KMS-11 (cell line): Measurements from ENCODE around the gene MNAT1.

Experiments used
- H2AFZ ChIP-seq: fragments of 200-600 bp; sonication (generic); 2 replicates; pipeline ENCODE4 v1.6.1; 2016; ENCODE audit warnings: antibody characterized with exemption, mixed run types, low read depth
- H3K27ac ChIP-seq: fragments of 200-600 bp; sonication (generic); 2 replicates; pipeline ENCODE4 v1.6.1; 2016; ENCODE audit warnings: mild to moderate bottlenecking, mixed run types
- H3K27me3 ChIP-seq: fragments of 200-600 bp; sonication (generic); 2 replicates; pipeline ENCODE4 v1.6.1; 2017; ENCODE audit warnings: mild to moderate bottlenecking, low read depth, mixed run types, moderate library complexity; ENCODE audit not compliant: insufficient read depth
- H3K36me3 ChIP-seq: fragments of 200-600 bp; sonication (generic); 2 replicates; pipeline ENCODE4 v1.6.1; 2017; ENCODE audit warnings: mild to moderate bottlenecking, mixed run types; ENCODE audit not compliant: insufficient read depth
- H3K4me1 ChIP-seq: fragments of 200-600 bp; sonication (generic); 2 replicates; pipeline ENCODE4 v1.6.1; 2016; ENCODE audit warnings: mild to moderate bottlenecking, low read depth, mixed run types; ENCODE audit not compliant: poor library complexity, severe bottlenecking
- H3K4me2 ChIP-seq: fragments of 200-600 bp; sonication (generic); 2 replicates; pipeline ENCODE4 v1.7.0; 2016; ENCODE audit warnings: mild to moderate bottlenecking, mixed run types
- H3K4me3 ChIP-seq: fragments of 200-600 bp; sonication (generic); IDR thresholded peaks from 2 replicates; pipeline ENCODE4 v1.6.1; 2017; ENCODE audit warnings: low read depth, low read length, mixed read lengths; ENCODE audit not compliant: insufficient read depth
- H3K79me2 ChIP-seq: fragments of 200-600 bp; sonication (generic); 2 replicates; pipeline ENCODE4 v1.6.1; 2016; ENCODE audit warnings: low read depth, mixed run types; ENCODE audit not compliant: insufficient read depth
- H3K9ac ChIP-seq: fragments of 200-600 bp; sonication (generic); 2 replicates; pipeline ENCODE4 v1.6.1; 2016; ENCODE audit warnings: mild to moderate bottlenecking, mixed run types
- H4K20me1 ChIP-seq: fragments of 200-600 bp; sonication (generic); 2 replicates; pipeline ENCODE4 v1.6.1; 2016; ENCODE audit warnings: mild to moderate bottlenecking, mixed run types; ENCODE audit not compliant: insufficient read depth
- CTCF ChIP-seq: fragments of 200-600 bp; sonication (generic); conservative IDR thresholded peaks from 2 replicates; pipeline ENCODE4 v1.6.1; 2017; ENCODE audit warnings: low read depth, mild to moderate bottlenecking, antibody characterized with exemption, low read length, moderate library complexity, mixed read lengths

Gene MNAT1

GRCh38 chr14:60956202-60956601, 221.6 kb downstream of the MNAT1 start:
- Histone ChIP-seq H4K20me1 (no peaks in the 10 kb centered on the region), H3K4me2 (no peak overlapping the region), H3K4me3 (no peak overlapping the region), H3K4me1 (no peaks in the 10 kb centered on the region), H3K79me2 (no peaks in the 10 kb centered on the region), H3K9ac (no peak overlapping the region), H3K27me3 (no peaks in the 10 kb centered on the region), H3K27ac (no peak overlapping the region), H2AFZ (no peak overlapping the region), H3K36me3 (no peaks in the 10 kb centered on the region)
- TF ChIP-seq CTCF = no peak

GRCh38 chr14:60956632-60957031, 222.1 kb downstream of the MNAT1 start:
- H4K20me1 ChIP-seq = no peaks in the 10 kb centered on the region
- no peak overlapping the region for H3K4me3 ChIP-seq
- H3K27ac ChIP-seq = no peak overlapping the region
- H3K4me1 ChIP-seq = no peaks in the 10 kb centered on the region
- H3K4me2 ChIP-seq = no peak overlapping the region
- no peak for TF ChIP-seq CTCF
- H3K27me3 ChIP-seq = no peaks in the 10 kb centered on the region
- no peaks in the 10 kb centered on the region for H3K36me3 ChIP-seq
- no peak overlapping the region for H2AFZ ChIP-seq
- H3K79me2 ChIP-seq = no peaks in the 10 kb centered on the region
- H3K9ac ChIP-seq = no peak overlapping the region

GRCh38 chr14:60958146-60958545, 223.6 kb downstream of the MNAT1 start:
- no peak overlapping the region for H3K27ac ChIP-seq
- H3K27me3 ChIP-seq = no peaks in the 10 kb centered on the region
- H4K20me1 ChIP-seq = no peaks in the 10 kb centered on the region
- no peaks in the 10 kb centered on the region for H3K36me3 ChIP-seq
- no peak overlapping the region for H3K9ac ChIP-seq
- H2AFZ ChIP-seq = no peak overlapping the region
- no peak for TF ChIP-seq CTCF
- H3K4me1 ChIP-seq = no peaks in the 10 kb centered on the region
- no peak overlapping the region for H3K4me3 ChIP-seq
- H3K79me2 ChIP-seq = no peaks in the 10 kb centered on the region
- no peak overlapping the region for H3K4me2 ChIP-seq

- Histone ChIP-seq H2AFZ (no peak overlapping the region), H3K4me3 (no peak overlapping the region), H3K27ac (no peak overlapping the region), H3K36me3 (no peaks in the 10 kb centered on the region), H3K4me1 (peaks cover 8% of the 10 kb centered on the region), H3K79me2 (no peaks in the 10 kb centered on the region), H3K9ac (no peak overlapping the region), H3K27me3 (no peaks in the 10 kb centered on the region), H3K4me2 (no peak overlapping the region), H4K20me1 (no peaks in the 10 kb centered on the region)
- TF ChIP-seq CTCF = no peak
Observed at GRCh38 chr14:60963761-60964160, 229.2 kb downstream of the MNAT1 start.
